HG03064 (cell line): Measurements from ENCODE around the gene C1orf74.

Source experiments
- ATAC-seq: cut with Tn5 transposase; IDR thresholded peaks from one replicate; pipeline ENCODE4 v1.9.1; 2021; ENCODE audit warnings: low read depth; ENCODE audit not compliant: unreplicated experiment

The C1orf74 gene

GRCh38 chr1:209748620-209749019, 35.7 kb downstream of the C1orf74 start:
- no peak for ATAC-seq

- ATAC-seq = peak; percentile 74
These were observed 36.6 kb downstream of the C1orf74 start for GRCh38 chr1:209747580-209748262.

GRCh38 chr1:209746451-209747165, 37.8 kb downstream of the C1orf74 start:
- no peak for ATAC-seq

DNA sequence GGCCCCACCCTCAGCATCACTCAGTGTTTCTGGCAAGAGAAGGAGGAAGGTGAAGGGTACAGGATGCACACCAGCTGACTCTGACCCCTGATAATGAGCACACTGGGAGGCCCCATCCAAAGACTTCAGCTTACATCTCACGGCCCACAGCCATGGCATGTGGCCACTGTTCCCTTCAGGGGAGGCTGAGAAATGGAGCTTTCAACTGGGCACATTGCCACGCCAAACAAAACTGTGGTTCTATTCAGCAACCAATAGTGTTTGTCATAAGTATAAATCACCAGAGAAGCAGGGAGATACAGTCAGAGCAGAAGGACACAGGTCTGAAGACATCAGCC, 41.2 kb downstream of the C1orf74 start:
- no peak for ATAC-seq

- no peak for ATAC-seq
These were observed 41.8 kb downstream of the C1orf74 start for GRCh38 chr1:209742409-209743144.

- no peak for ATAC-seq
These were observed 42.5 kb downstream of the C1orf74 start for GRCh38 chr1:209741889-209742288.

- ATAC-seq = no peak
These were observed 43.2 kb downstream of the C1orf74 start for GRCh38 chr1:209741193-209741592.

DNA sequence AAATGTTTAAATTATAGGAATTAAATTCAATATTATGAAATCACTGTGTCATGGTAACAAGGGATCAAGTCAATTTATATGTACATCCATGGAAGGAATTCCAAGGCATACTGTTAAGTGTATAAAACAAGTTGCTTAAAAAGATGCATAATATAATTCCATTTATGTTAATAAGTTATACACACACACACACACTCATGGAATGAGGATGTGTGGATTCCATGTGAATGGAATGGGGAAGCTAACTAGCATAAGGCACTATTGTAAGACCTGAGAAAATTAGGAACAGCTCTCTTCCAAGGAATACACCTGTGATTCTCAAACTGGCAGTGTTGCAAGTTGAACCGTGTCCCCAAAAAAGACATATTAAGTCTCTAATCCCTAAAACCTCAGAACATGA, 46.1 kb downstream of the C1orf74 start:
- no peak for ATAC-seq

GRCh38 chr1:209737118-209737505, 47.2 kb downstream of the C1orf74 start:
- no peak for ATAC-seq

GRCh38 chr1:209736490-209737117, 47.8 kb downstream of the C1orf74 start:
- no peak for ATAC-seq

DNA sequence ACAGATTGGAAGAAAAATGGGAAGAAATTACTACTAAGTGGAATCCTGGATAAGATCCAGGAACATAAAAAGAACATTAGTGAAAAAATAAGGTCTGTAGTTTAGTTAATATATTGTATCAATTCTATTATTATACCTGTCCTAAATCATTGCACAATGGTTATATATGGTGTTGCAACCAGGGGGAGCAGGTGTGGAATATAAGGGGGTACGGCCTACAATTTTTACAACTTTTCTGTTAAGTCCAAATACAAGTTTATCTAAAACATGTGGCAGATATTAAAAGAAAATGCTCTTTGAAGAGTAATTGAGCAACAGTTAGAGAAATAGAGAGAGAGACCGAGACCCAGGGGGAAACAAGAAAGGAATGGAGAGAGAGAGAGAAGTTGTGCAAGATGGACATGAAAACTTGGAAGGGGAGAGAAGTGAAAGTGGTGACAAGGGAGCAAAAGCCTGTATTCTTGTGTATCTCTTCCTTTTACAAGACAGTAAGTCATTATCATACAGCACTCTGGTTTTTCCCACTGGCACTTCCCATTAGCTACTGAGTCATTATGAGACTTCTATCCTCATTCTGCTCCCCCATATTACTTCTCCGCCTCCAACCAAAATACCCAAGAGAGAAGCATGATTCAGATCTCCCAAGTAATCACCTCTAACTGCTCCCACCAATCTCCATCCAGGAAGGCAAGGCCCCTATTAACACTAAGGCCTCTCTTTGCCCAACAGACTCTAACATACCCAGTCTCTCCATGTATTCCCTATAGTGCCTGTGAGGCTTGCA, 50.8 kb downstream of the C1orf74 start:
- ATAC-seq = no peak

DNA sequence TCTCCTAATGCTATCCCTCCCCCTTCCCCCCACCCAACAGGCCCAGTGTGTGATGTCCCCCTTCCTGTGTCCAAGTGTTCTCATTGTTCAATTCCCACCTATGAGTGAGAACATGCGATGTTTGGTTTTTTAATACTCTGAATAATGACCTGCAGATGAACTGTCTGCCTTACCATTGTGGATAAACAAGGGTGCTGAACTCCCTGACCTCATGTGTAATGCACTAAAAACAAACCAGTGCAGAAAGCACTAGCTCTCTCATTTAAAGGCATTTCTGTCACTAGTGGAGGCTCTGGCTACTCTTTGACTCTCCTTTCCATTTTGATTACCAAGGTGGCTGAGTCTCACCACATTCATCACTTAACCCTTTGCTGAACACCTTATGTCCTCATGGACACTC, 51.6 kb downstream of the C1orf74 start:
- no peak for ATAC-seq

DNA sequence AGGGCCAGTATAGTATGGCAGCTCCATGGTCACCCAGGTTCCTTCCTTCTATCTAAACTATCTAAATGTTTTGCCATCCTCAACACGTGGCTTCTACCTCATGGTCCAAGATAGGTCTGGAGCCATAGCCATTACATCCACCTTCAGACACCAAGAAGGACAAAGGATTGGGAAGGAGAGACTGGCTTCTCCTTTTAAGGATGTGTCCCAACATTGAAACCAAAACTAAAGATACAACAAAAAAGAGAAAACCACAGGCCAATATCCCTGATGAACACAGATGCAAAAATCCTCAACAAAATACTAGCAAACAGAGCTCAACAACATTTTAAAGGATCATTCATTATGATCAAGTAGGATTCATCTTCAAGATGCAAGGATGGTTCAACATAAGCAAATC, 54.9 kb downstream of the C1orf74 start:
- ATAC-seq = no peak
